ENCODE results near the gene IL17RB. TPM values are rescaled to one million over a fixed set of nuclear protein-coding genes. Genes with fewer than 3 reads are reported as not detected.

IL17RB gene
- total RNA-seq, 2 experiments from 2014 or later = 0.57 TPM; not detected in 1

GRCh38 chr3:53817211-53817610 lies 29.2 kb upstream of the IL17RB start:
- TF ChIP-seq EZH2phosphoT487 (IDR thresholded peaks at IDR 0.05; ENCODE audit: borderline replicate concordance, low read depth, low read length) = no peak
- H3K79me2 ChIP-seq (ENCODE audit: insufficient read depth, low read depth, low read length) = no peaks in the 10 kb centered on the region
- no peaks in the 10 kb centered on the region for H3K4me1 ChIP-seq (ENCODE audit: insufficient read depth, low read length, poor library complexity, severe bottlenecking)
- no peak overlapping the region for H3K27ac ChIP-seq (ENCODE audit: low read depth, low read length, poor library complexity, severe bottlenecking)
- no peaks in the 10 kb centered on the region for H4K20me1 ChIP-seq (ENCODE audit: insufficient read depth, low read length)
- H2AFZ ChIP-seq (ENCODE audit: low read length) = no peak overlapping the region
- no peak for DNase-seq (ENCODE audit: low spot score)
- intact Hi-C loops (cut with micrococcal nuclease; ENCODE audit: unreplicated experiment) = no loop called here
- H3K9me2 ChIP-seq (ENCODE audit: insufficient read depth, low read length) = no peaks in the 10 kb centered on the region
- no peak overlapping the region for H3K4me2 ChIP-seq (ENCODE audit: low read length)
- no peak overlapping the region for H3K4me3 ChIP-seq (ENCODE audit: low read depth, low read length, poor library complexity, severe bottlenecking)
- ChIA-PET CTCF (ENCODE audit: unreplicated experiment) (no interaction called here), POLR2A (no interaction called here)
- BruUV-seq (replicated peaks) = no TSS peak
- no peaks in the 10 kb centered on the region for H3K36me3 ChIP-seq (ENCODE audit: insufficient read depth, low read length)
- no peaks in the 10 kb centered on the region for H3K9me3 ChIP-seq (ENCODE audit: low read length)

GRCh38 chr3:53817809-53818208 lies 28.6 kb upstream of the IL17RB start:
- H3K4me1 ChIP-seq (ENCODE audit: insufficient read depth, low read length, poor library complexity, severe bottlenecking) = no peaks in the 10 kb centered on the region
- CTCF ChIA-PET (ENCODE audit: unreplicated experiment) = no interaction called here
- intact Hi-C loops (cut with micrococcal nuclease; ENCODE audit: unreplicated experiment) = no loop called here
- H3K4me2 ChIP-seq (ENCODE audit: low read length) = no peak overlapping the region
- DNase-seq (ENCODE audit: low spot score) = no peak
- POLR2A ChIA-PET = interaction anchor here (0.6 kb wide), 1 partner anchor 67 kb away, joined by 3 read pairs; no protein-coding TSS in a partner anchor
- H3K36me3 ChIP-seq (ENCODE audit: insufficient read depth, low read length) = no peaks in the 10 kb centered on the region
- H3K4me3 ChIP-seq (ENCODE audit: low read depth, low read length, poor library complexity, severe bottlenecking) = no peak overlapping the region
- no peaks in the 10 kb centered on the region for H3K79me2 ChIP-seq (ENCODE audit: insufficient read depth, low read depth, low read length)
- no peak overlapping the region for H2AFZ ChIP-seq (ENCODE audit: low read length)
- no peaks in the 10 kb centered on the region for H3K9me2 ChIP-seq (ENCODE audit: insufficient read depth, low read length)
- BruUV-seq (replicated peaks) = no TSS peak
- no peaks in the 10 kb centered on the region for H4K20me1 ChIP-seq (ENCODE audit: insufficient read depth, low read length)
- H3K27ac ChIP-seq (ENCODE audit: low read depth, low read length, poor library complexity, severe bottlenecking) = no peak overlapping the region
- no peaks in the 10 kb centered on the region for H3K9me3 ChIP-seq (ENCODE audit: low read length)
- TF ChIP-seq EZH2phosphoT487 (IDR thresholded peaks at IDR 0.05; ENCODE audit: borderline replicate concordance, low read depth, low read length) (no peak), CTCF (conservative IDR thresholded peaks at IDR 0.05; ENCODE audit: low read length) (no peak)

- no peaks in the 10 kb centered on the region for H3K9me2 ChIP-seq (ENCODE audit: insufficient read depth, low read length)
- no TSS peak for BruUV-seq (replicated peaks)
- H3K4me2 ChIP-seq (ENCODE audit: low read length) = no peak overlapping the region
- no peaks in the 10 kb centered on the region for H3K36me3 ChIP-seq (ENCODE audit: insufficient read depth, low read length)
- no peaks in the 10 kb centered on the region for H3K4me1 ChIP-seq (ENCODE audit: insufficient read depth, low read length, poor library complexity, severe bottlenecking)
- H2AFZ ChIP-seq (ENCODE audit: low read length) = no peak overlapping the region
- no peak overlapping the region for H3K27ac ChIP-seq (ENCODE audit: low read depth, low read length, poor library complexity, severe bottlenecking)
- no peak for DNase-seq (ENCODE audit: low spot score)
- H3K79me2 ChIP-seq (ENCODE audit: insufficient read depth, low read depth, low read length) = no peaks in the 10 kb centered on the region
- H3K9me3 ChIP-seq (ENCODE audit: low read length) = no peaks in the 10 kb centered on the region
- no peak overlapping the region for H3K4me3 ChIP-seq (ENCODE audit: low read depth, low read length, poor library complexity, severe bottlenecking)
- TF ChIP-seq CTCF (conservative IDR thresholded peaks at IDR 0.05; ENCODE audit: low read length) (no peak), EZH2phosphoT487 (IDR thresholded peaks at IDR 0.05; ENCODE audit: borderline replicate concordance, low read depth, low read length) (no peak)
- ChIA-PET CTCF (ENCODE audit: unreplicated experiment) (no interaction called here), POLR2A (interaction anchor here (0.6 kb wide), 1 partner anchor 67 kb away, joined by 3 read pairs; no protein-coding TSS in a partner anchor)
- intact Hi-C loops (cut with micrococcal nuclease; ENCODE audit: unreplicated experiment) = no loop called here
- H4K20me1 ChIP-seq (ENCODE audit: insufficient read depth, low read length) = no peaks in the 10 kb centered on the region
Measured at GRCh38 chr3:53818221-53819162, 27.9 kb upstream of the IL17RB start.

Data from OCI-LY7 (cell line).